Neural cell (in vitro differentiated cells): Measurements from ENCODE around the gene GDPD2. TPM values are rescaled to one million over a fixed set of nuclear protein-coding genes. Genes with fewer than 3 reads are reported as not detected.

Experiments used
- H2AFZ ChIP-seq: fragments of 200-600, 300-800 bp; sonication (generic), shearing (Covaris generic); 2 replicates; pipeline ENCODE4 v1.6.0; 2014; ENCODE audit warnings: low read depth, mild to moderate bottlenecking, antibody characterized with exemption, low read length, moderate library complexity
- H3F3A ChIP-seq: fragments of 200-600 bp; shearing (Covaris generic); 2 replicates; pipeline ENCODE4 v1.6.1; 2016; ENCODE audit warnings: mild to moderate bottlenecking, moderate library complexity, mixed read lengths, antibody characterized with exemption, low read length; ENCODE audit not compliant: insufficient read depth, poor library complexity, severe bottlenecking
- H3K27ac ChIP-seq: fragments of 200-600, 300-800 bp; sonication (generic), shearing (Covaris generic); 2 replicates; pipeline ENCODE4 v1.5.1; 2014; ENCODE audit warnings: mild to moderate bottlenecking, low read length, moderate library complexity
- H3K27me3 ChIP-seq: fragments of 300-800, 200-600 bp; sonication (generic), shearing (Covaris generic); 2 replicates; pipeline ENCODE4 v1.6.0; 2014; ENCODE audit warnings: mild to moderate bottlenecking, low read depth, low read length, moderate library complexity; ENCODE audit not compliant: insufficient read depth
- H3K36me3 ChIP-seq: fragments of 300-800, 200-600 bp; sonication (generic), shearing (Covaris generic); 2 replicates; pipeline ENCODE4 v1.5.1; 2014; ENCODE audit warnings: mild to moderate bottlenecking, antibody characterized with exemption, low read length, moderate library complexity; ENCODE audit not compliant: insufficient read depth
- H3K4me2 ChIP-seq: fragments of 300-800, 200-600 bp; sonication (generic), shearing (Covaris generic); 2 replicates; pipeline ENCODE4 v1.6.0; 2014; ENCODE audit warnings: mild to moderate bottlenecking, low read length
- H3K4me3 ChIP-seq: fragments of 300-800, 200-600 bp; sonication (generic), shearing (Covaris generic); 2 replicates; pipeline ENCODE4 v1.5.1; 2014; ENCODE audit warnings: mild to moderate bottlenecking, low read length, moderate library complexity
- H3K79me2 ChIP-seq: fragments of 200-600 bp; shearing (Covaris generic); replicated peaks from 2 replicates; pipeline ENCODE4 v1.6.0; 2014; ENCODE audit warnings: mild to moderate bottlenecking, low read length, moderate library complexity; ENCODE audit not compliant: insufficient read depth
- H3K9ac ChIP-seq: fragments of 300-800, 200-600 bp; sonication (generic), shearing (Covaris generic); 2 replicates; pipeline ENCODE4 v1.6.1; 2016; ENCODE audit warnings: mild to moderate bottlenecking, low read length, mixed read lengths
- H3K9me2 ChIP-seq: fragments of 200-600 bp; shearing (Covaris generic); 2 replicates; pipeline ENCODE4 v1.6.1; 2016; ENCODE audit warnings: mild to moderate bottlenecking, low read length, mixed read lengths; ENCODE audit not compliant: insufficient read depth
- H3K9me3 ChIP-seq: fragments of 200-600, 300-800 bp; sonication (generic), shearing (Covaris generic); 2 replicates; pipeline ENCODE4 v1.6.1; 2016; ENCODE audit warnings: mild to moderate bottlenecking, mixed run types, low read length, moderate library complexity, mixed read lengths
- H4K20me1 ChIP-seq: fragments of 200-600 bp; shearing (Covaris generic); 2 replicates; pipeline ENCODE4 v1.6.1; 2016; ENCODE audit warnings: mild to moderate bottlenecking, mixed run types; ENCODE audit not compliant: insufficient read depth
- CTCF ChIP-seq: fragments of 450-650 bp; IDR thresholded peaks from 2 replicates; pipeline ENCODE4 v1.5.1; 2014; ENCODE audit warnings: antibody characterized with exemption, mild to moderate bottlenecking, moderate library complexity; ENCODE audit not compliant: poor library complexity, severe bottlenecking
- EP300 ChIP-seq: fragments of 450-650 bp; conservative IDR thresholded peaks from 2 replicates; pipeline ENCODE4 v1.6.1; 2014; ENCODE audit warnings: antibody characterized with exemption, mild to moderate bottlenecking, moderate library complexity; ENCODE audit not compliant: poor library complexity, severe bottlenecking
- EZH2 ChIP-seq: fragments of 200-600, 300-800 bp; shearing (Covaris generic), sonication (generic); IDR thresholded peaks from 2 replicates; pipeline ENCODE4 v1.6.1; 2014; ENCODE audit warnings: antibody characterized with exemption, low read length, borderline replicate concordance, mild to moderate bottlenecking; ENCODE audit not compliant: insufficient read depth, poor library complexity, severe bottlenecking
- MXI1 ChIP-seq: fragments of 450-650 bp; conservative IDR thresholded peaks from 2 replicates; pipeline ENCODE4 v1.6.1; 2014; ENCODE audit warnings: antibody characterized with exemption, mild to moderate bottlenecking; ENCODE audit not compliant: poor library complexity, severe bottlenecking
- RAD21 ChIP-seq: fragments of 450-650 bp; conservative IDR thresholded peaks from 2 replicates; pipeline ENCODE4 v1.6.1; 2014; ENCODE audit warnings: antibody characterized with exemption, mild to moderate bottlenecking, moderate library complexity
- REST ChIP-seq: IDR thresholded peaks from 2 replicates; pipeline ENCODE4 v1.6.1; 2012; ENCODE audit warnings: borderline replicate concordance
- SMC3 ChIP-seq: fragments of 450-650 bp; conservative IDR thresholded peaks from 2 replicates; pipeline ENCODE4 v1.6.1; 2014; ENCODE audit warnings: antibody characterized with exemption, mild to moderate bottlenecking, moderate library complexity; ENCODE audit not compliant: poor library complexity
- TAF1 ChIP-seq: IDR thresholded peaks from 2 replicates; pipeline ENCODE4 v1.6.1; 2012; ENCODE audit warnings: low read depth
- polyA plus RNA-seq: library from polyadenylated mRNA; depleted of rRNA; stranded (reverse); fragments of >200 nt; gene quantifications from 2 replicates; pipeline ENCODE4 v1.2.3, GENCODE V29; 2014

GDPD2 gene
- polyA plus RNA-seq, 1 donor from 2014 or later, result not detected

- no peaks in the 10 kb centered on the region for H3K27me3 ChIP-seq
- no peaks in the 10 kb centered on the region for H3K36me3 ChIP-seq
Observed at GRCh38 chrX:70449457-70449966, 26.4 kb downstream of the GDPD2 start.

GRCh38 chrX:70452143-70452733 lies 29.1 kb downstream of the GDPD2 start:
- H3K4me2 ChIP-seq, result no peak overlapping the region
- H3F3A ChIP-seq, result no peaks in the 10 kb centered on the region
- H3K27me3 ChIP-seq, result no peaks in the 10 kb centered on the region
- H3K27ac ChIP-seq, result no peak overlapping the region
- H3K36me3 ChIP-seq, result no peaks in the 10 kb centered on the region
- no peak overlapping the region for H2AFZ ChIP-seq
- H3K79me2 ChIP-seq, result peaks cover 22% of the 10 kb centered on the region
- H3K4me3 ChIP-seq, result no peak overlapping the region
- H3K9ac ChIP-seq, result no peak overlapping the region
- H3K9me2 ChIP-seq, result no peaks in the 10 kb centered on the region
- no peaks in the 10 kb centered on the region for H4K20me1 ChIP-seq
- TF ChIP-seq TAF1 (no peak), REST (no peak), EP300 (no peak), CTCF (peak; percentile 38), MXI1 (no peak), EZH2 (no peak)
- H3K9me3 ChIP-seq, result no peaks in the 10 kb centered on the region

More at GRCh38 chrX:70449457-70449966, 26.4 kb downstream of the GDPD2 start:
- peaks cover 16% of the 10 kb centered on the region for H3K79me2 ChIP-seq
- no peaks in the 10 kb centered on the region for H4K20me1 ChIP-seq
- H3K27ac ChIP-seq, result no peak overlapping the region
- H3K4me2 ChIP-seq, result no peak overlapping the region
- H3K9ac ChIP-seq, result no peak overlapping the region
- no peaks in the 10 kb centered on the region for H3K9me2 ChIP-seq
- no peak overlapping the region for H2AFZ ChIP-seq
- no peak overlapping the region for H3K4me3 ChIP-seq
- no peaks in the 10 kb centered on the region for H3K9me3 ChIP-seq
- no peaks in the 10 kb centered on the region for H3F3A ChIP-seq
- TF ChIP-seq SMC3 (no peak), EP300 (no peak), MXI1 (no peak), RAD21 (no peak), CTCF (no peak)
